PC-3 (cell line): ENCODE data around the gene SPRTN.

Experiments
- CTCF ChIP-seq: fragments of 300-600 bp; sonication (generic); conservative IDR thresholded peaks from 2 replicates; pipeline ENCODE4 v1.5.1; 2017; ENCODE audit warnings: antibody characterized with exemption, low read depth, mild to moderate bottlenecking, low read length
- EZH2phosphoT487 ChIP-seq: fragments of 300-600 bp; sonication (generic); IDR thresholded peaks from 2 replicates; pipeline ENCODE4 v1.6.1; 2018; ENCODE audit warnings: mild to moderate bottlenecking, antibody characterized with exemption, low read length, borderline replicate concordance

GRCh38 chr1:231327617-231328016 is 10.5 kb upstream of the SPRTN start:
- TF ChIP-seq CTCF, result no peak
- no peak for TF ChIP-seq EZH2phosphoT487
